Suprapubic skin (tissue), 4 donors: ENCODE data around the gene SLC29A1.

Source experiments
- POLR2A ChIP-seq, 2 donors: fragments of 450-650 bp; IDR thresholded peaks; one replicate each; pipeline ENCODE4 v1.6.1; 2017; ENCODE audit warnings: antibody characterized with exemption in 2 of 2, mild to moderate bottlenecking in 2 of 2, moderate library complexity in 2 of 2
- POLR2AphosphoS5 ChIP-seq, 3 donors: sonication (generic); formaldehyde crosslinking; IDR thresholded peaks; one replicate each; pipeline ENCODE4 v1.6.1; 2017; ENCODE audit warnings: antibody characterized with exemption in 3 of 3
- TF ChIP-seq, protein P1 (sequence below), 2 donors: fragments of 200-600 bp in 1 of 2; fragments of 450-650 bp in 1 of 2; sonication (generic) in 1 of 2; IDR thresholded peaks; one replicate each; pipeline ENCODE4 v1.5.1; 2016 to 2019; ENCODE audit warnings: antibody characterized with exemption in 2 of 2, mild to moderate bottlenecking in 1 of 2, moderate library complexity in 1 of 2

DNA sequence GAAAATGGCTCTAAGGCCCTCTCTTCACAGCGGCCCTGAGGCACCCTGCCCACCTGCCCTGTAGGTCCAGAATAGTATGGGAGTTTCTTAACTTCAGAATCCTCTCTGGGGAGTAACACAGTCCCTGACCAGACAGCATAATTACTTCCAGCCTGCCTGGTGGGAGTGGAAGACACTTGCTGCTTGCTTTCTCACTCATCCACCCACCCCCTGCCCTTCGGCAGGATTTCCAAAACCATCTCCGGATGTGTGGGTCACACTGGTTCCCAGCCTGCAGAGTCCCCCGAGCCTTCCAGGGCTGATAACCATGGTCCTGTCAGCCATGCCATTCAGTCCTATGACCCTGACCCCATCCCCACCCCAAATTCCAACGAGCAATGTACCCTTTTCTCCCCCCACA is 5.4 kb downstream of the SLC29A1 start:
- no peak for TF ChIP-seq POLR2A (IDR thresholded peaks at IDR 0.05)
- TF ChIP-seq, protein P1, sequence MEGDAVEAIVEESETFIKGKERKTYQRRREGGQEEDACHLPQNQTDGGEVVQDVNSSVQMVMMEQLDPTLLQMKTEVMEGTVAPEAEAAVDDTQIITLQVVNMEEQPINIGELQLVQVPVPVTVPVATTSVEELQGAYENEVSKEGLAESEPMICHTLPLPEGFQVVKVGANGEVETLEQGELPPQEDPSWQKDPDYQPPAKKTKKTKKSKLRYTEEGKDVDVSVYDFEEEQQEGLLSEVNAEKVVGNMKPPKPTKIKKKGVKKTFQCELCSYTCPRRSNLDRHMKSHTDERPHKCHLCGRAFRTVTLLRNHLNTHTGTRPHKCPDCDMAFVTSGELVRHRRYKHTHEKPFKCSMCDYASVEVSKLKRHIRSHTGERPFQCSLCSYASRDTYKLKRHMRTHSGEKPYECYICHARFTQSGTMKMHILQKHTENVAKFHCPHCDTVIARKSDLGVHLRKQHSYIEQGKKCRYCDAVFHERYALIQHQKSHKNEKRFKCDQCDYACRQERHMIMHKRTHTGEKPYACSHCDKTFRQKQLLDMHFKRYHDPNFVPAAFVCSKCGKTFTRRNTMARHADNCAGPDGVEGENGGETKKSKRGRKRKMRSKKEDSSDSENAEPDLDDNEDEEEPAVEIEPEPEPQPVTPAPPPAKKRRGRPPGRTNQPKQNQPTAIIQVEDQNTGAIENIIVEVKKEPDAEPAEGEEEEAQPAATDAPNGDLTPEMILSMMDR (IDR thresholded peaks at IDR 0.05), result no peak
- no peak for TF ChIP-seq POLR2AphosphoS5 (IDR thresholded peaks at IDR 0.05)
